Right atrium auricular region (tissue), 2 donors: ENCODE measurements around the gene ARFGAP1. TPM values are rescaled to one million over a fixed set of nuclear protein-coding genes. Genes with fewer than 3 reads are reported as not detected.

Experiments used
- DNase-seq: peaks from one replicate; pipeline ENCODE4 v3.0.0-alpha.2; 2019; ENCODE audit warnings: low spot score
- H3K27ac ChIP-seq, 2 donors: fragments of 200-600 bp; sonication (generic); 1 replicate in 1 of 2; 2 replicates in 1 of 2; pipeline ENCODE4 v1.5.1; 2016 to 2019
- H3K27me3 ChIP-seq, 2 donors: fragments of 200-600 bp; sonication (generic); one replicate each; pipeline versions ENCODE4 v1.5.1 to v1.6.0; 2017 to 2019
- H3K36me3 ChIP-seq: fragments of 200-600 bp; sonication (generic); one replicate; pipeline ENCODE4 v1.5.1; 2016
- H3K4me1 ChIP-seq, 2 donors: fragments of 200-600 bp; sonication (generic); one replicate each; pipeline versions ENCODE4 v1.5.1 to v1.6.0; 2017 to 2019
- H3K4me3 ChIP-seq, 2 donors: fragments of 200-600 bp; sonication (generic); 1 replicate in 1 of 2; 2 replicates in 1 of 2; pipeline ENCODE4 v1.5.1; 2017 to 2019; ENCODE audit warnings: mild to moderate bottlenecking in 1 of 2, moderate library complexity in 1 of 2
- H3K9me3 ChIP-seq, 2 donors: fragments of 200-600 bp; sonication (generic); one replicate each; pipeline ENCODE4 v1.5.1; 2019
- total RNA-seq, 2 donors: library from RNA; depleted of rRNA; stranded (reverse); fragments of >200 nt; gene quantifications; one replicate each; pipeline ENCODE4 v1.1.0, GENCODE V29; 2016
- TF ChIP-seq, protein P1 (sequence below), 2 donors: fragments of 200-600 bp; sonication (generic); IDR thresholded peaks; one replicate each; pipeline ENCODE4 v1.5.1; 2019; ENCODE audit warnings: antibody characterized with exemption in 2 of 2

ARFGAP1 gene
- total RNA-seq, 2 donors from 2014 or later = 19.1 to 20.7 TPM

DNA sequence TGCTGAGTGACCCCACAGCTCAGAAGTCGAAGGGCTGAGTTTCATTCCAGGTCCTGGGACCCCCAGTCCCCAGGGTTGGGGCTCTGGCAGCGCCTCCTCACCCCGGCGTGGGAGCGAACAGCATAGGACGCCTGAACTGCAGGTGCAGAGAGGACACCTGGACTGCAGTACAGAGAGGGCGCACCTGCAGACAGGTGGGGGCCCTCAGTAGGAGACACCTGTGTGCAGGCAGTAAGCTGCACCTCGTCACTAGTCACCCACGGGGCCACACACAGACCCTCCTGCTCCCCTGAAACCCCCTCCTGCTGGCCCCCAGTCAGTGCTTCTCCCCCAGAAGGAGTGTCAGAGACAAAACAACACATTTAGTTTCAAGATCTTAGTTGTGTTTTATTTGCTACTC is 9.8 kb upstream of the ARFGAP1 start:
- no peaks in the 10 kb centered on the region for H3K27me3 ChIP-seq
- no peak overlapping the region for H3K27ac ChIP-seq
- no peaks in the 10 kb centered on the region for H3K4me1 ChIP-seq
- TF ChIP-seq, protein P1, sequence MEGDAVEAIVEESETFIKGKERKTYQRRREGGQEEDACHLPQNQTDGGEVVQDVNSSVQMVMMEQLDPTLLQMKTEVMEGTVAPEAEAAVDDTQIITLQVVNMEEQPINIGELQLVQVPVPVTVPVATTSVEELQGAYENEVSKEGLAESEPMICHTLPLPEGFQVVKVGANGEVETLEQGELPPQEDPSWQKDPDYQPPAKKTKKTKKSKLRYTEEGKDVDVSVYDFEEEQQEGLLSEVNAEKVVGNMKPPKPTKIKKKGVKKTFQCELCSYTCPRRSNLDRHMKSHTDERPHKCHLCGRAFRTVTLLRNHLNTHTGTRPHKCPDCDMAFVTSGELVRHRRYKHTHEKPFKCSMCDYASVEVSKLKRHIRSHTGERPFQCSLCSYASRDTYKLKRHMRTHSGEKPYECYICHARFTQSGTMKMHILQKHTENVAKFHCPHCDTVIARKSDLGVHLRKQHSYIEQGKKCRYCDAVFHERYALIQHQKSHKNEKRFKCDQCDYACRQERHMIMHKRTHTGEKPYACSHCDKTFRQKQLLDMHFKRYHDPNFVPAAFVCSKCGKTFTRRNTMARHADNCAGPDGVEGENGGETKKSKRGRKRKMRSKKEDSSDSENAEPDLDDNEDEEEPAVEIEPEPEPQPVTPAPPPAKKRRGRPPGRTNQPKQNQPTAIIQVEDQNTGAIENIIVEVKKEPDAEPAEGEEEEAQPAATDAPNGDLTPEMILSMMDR (IDR thresholded peaks at IDR 0.05) = no peak
- H3K36me3 ChIP-seq = no peaks in the 10 kb centered on the region
- DNase-seq = no peak
- H3K9me3 ChIP-seq = no peaks in the 10 kb centered on the region
- H3K4me3 ChIP-seq = no peak overlapping the region

DNA sequence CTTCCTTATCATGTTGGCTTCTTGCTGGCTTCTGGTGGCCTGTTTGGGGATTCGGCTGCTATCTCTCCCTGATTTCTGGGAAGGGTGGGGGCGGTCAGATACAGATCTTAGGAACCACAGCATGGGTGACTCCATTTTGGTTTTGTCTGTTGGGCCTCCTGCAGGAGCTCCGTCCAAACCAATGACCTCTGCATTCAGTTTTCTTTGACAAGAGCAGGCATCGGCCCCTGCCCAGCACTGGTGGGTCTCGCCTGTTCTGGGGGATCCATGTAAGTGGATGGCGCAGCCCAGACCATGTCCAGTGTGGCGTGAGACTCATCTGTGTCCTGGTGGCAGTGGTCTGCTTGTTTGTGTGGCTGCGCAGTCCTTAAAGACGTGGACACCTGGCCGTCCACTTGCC is 8.6 kb upstream of the ARFGAP1 start:
- TF ChIP-seq, protein P1 (IDR thresholded peaks at IDR 0.05) = no peak
- Histone ChIP-seq H3K9me3 (no peaks in the 10 kb centered on the region), H3K4me3 (no peak overlapping the region), H3K27ac (no peak overlapping the region), H3K27me3 (no peaks in the 10 kb centered on the region), H3K4me1 (no peaks in the 10 kb centered on the region), H3K36me3 (no peaks in the 10 kb centered on the region)
- no peak for DNase-seq

DNA sequence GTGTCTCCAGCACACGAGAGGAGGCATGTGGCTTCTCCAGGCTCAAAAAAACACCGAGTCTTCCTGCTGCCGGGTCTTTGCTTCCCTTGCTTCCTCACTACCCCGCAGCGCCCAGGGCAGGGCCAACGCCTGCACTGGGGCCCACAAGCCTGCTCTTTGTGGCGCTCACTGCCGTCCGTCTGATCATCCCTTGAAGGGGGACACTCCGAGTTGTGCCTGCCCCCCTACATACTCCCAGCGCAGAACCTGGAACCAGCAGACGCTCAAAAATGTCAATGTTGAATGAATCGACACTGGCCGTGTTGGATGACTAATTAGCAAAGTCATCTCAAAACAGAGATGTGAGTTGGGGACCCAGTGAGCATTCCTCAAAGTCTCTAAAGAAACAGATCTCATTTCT is 8.1 kb upstream of the ARFGAP1 start:
- Histone ChIP-seq H3K27ac (no peak overlapping the region), H3K36me3 (no peaks in the 10 kb centered on the region), H3K9me3 (no peaks in the 10 kb centered on the region), H3K4me1 (no peaks in the 10 kb centered on the region), H3K4me3 (no peak overlapping the region), H3K27me3 (no peaks in the 10 kb centered on the region)
- TF ChIP-seq, protein P1 (IDR thresholded peaks at IDR 0.05) = no peak
- DNase-seq = no peak

DNA sequence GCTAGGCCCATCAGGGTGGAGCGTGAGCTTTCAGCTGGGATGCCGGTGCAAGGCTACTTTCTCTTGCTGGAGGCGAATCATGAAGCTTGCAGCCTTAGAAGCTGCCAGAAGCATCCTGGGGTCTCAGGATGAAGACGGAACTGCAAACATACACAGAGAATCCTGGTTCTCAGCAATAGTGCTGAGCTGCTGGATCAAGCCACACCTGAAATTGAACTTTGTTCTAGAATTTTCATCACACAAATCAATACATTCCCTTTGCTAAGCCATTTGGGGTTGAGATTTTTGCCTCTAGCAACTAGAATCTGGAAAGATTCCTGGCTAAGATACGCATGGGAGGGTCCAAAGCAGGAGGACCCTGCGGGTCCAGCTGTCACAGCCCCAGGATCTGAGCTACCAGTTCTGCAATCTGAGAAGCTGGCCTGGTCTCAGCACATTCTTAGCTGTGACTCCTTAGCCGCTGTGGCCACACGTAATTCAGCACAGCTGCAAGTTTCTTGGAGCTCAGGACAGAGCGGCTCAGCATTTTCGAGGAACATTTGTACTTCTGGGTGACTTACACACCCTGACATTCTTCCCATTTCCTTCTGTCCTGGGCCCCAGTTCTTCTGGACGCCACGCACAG is 6.6 kb upstream of the ARFGAP1 start:
- H3K27me3 ChIP-seq = no peaks in the 10 kb centered on the region
- H3K4me1 ChIP-seq = no peaks in the 10 kb centered on the region
- no peak overlapping the region for H3K4me3 ChIP-seq
- no peaks in the 10 kb centered on the region for H3K9me3 ChIP-seq
- no peaks in the 10 kb centered on the region for H3K36me3 ChIP-seq
- TF ChIP-seq, protein P1 (IDR thresholded peaks at IDR 0.05) = no peak
- no peak overlapping the region for H3K27ac ChIP-seq
- DNase-seq = no peak

DNA sequence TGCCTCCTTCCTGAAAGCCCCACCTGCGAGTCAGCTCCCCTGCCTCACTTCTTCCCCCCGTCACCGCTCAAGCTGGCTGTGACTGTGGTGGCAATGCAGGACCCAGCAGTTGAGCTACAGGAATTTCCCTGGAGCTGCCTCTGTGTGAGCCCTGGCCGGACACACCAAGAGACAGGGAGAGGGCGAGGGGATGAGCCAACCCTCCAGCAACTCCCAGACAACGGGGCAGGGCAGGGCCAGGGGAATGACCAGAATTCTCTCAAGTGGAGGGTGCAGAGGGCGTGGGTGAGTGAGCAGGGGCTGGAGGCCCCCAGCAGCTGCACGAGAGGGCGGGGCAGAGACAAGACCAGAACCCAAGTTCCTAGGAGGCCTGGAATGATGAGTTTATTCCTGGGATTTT is 4.9 kb upstream of the ARFGAP1 start:
- DNase-seq = no peak
- Histone ChIP-seq H3K36me3 (no peaks in the 10 kb centered on the region), H3K4me1 (peaks cover 0 to 6% of the 10 kb centered on the region in 2 donors), H3K4me3 (no peak overlapping the region), H3K27ac (no peak overlapping the region), H3K9me3 (no peaks in the 10 kb centered on the region), H3K27me3 (no peaks in the 10 kb centered on the region)
- TF ChIP-seq, protein P1 (IDR thresholded peaks at IDR 0.05) = no peak

DNA sequence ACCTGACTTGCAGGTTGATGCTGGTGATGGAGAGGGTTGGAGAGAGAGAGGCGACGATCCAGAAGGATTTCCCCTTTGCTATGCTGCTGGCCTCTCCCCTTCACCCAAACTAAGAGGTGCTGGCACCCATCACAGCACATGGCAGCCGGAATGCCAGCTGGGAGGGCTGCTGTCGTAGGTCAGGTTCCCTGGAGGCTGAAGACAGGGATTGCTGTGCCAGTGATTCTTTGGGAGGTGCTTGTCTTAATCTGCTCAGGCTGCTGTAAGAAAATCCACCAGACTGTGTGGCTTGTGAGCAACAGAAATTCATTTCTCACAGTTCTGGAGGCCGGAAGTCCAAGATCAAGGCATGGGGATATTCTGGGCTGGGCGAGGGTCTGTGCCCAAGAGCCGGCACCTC is 4.4 kb upstream of the ARFGAP1 start:
- H3K4me3 ChIP-seq = no peak overlapping the region
- no peaks in the 10 kb centered on the region for H3K27me3 ChIP-seq
- DNase-seq = no peak
- H3K9me3 ChIP-seq = no peaks in the 10 kb centered on the region
- no peaks in the 10 kb centered on the region for H3K36me3 ChIP-seq
- no peak overlapping the region for H3K27ac ChIP-seq
- TF ChIP-seq, protein P1 (IDR thresholded peaks at IDR 0.05) = no peak
- H3K4me1 ChIP-seq = peaks cover 0 to 8% of the 10 kb centered on the region in 2 donors
